Right lobe of liver (tissue), 4 donors: ENCODE data around the gene PCID2.

Experiments used
- CTCF ChIP-seq, 4 donors: fragments of 200-600 bp in 3 of 4; fragments of 450-650 bp in 1 of 4; IDR thresholded peaks; one replicate each; pipeline versions ENCODE4 v1.5.1 to v1.8.0; 2016 to 2022; ENCODE audit warnings: antibody characterized with exemption in 4 of 4, mild to moderate bottlenecking in 2 of 4
- POLR2A ChIP-seq: fragments of 450-650 bp; IDR thresholded peaks from one replicate; pipeline ENCODE4 v1.6.1; 2017; ENCODE audit warnings: antibody characterized with exemption, mild to moderate bottlenecking
- donor health status: DM: no; HTN: no; CAD: no.
- donor health status: DM: no; HTN: no; CAD: no.
- donor health status: DM: no; HTN: yes; CAD: no.

DNA sequence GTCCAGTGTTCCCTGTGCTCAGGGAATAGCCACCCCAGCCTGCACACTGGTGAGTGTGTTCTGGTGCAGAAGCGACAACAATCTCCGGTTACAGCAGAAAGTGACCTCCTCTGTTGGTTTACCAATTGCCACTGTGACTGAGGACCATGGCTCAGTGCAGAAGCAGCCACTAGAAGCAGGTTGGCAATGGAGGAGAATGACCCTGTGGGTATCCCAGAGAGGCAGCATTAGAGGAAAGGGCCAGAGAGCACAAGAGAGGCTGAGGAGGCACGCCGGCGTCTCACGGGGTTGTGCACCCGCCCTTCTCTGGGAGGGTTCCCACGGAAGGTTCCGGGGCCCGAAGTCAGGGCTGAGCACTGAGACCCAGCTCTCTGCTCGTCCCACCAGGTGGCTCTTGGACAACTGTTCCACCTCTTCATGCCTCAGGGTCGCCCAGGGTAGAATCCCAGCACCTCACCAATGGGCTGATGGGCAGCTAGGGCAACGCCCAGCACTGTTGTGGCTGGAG is 36.0 kb downstream of the PCID2 start:
- TF ChIP-seq CTCF (IDR thresholded peaks at IDR 0.05) (no peak), POLR2A (no peak)
